GM18517 (cell line): ENCODE data around the gene TSPAN12.
"Not testable (repeated sequence)": the region's sequence is repeated elsewhere in the genome, so short reads cannot be mapped to it uniquely, and the experiment has no call there.

Source experiments
- ATAC-seq: cut with Tn5 transposase; IDR thresholded peaks from one replicate; pipeline ENCODE4 v1.9.1; 2021; ENCODE audit warnings: mild to moderate bottlenecking, moderate library complexity; ENCODE audit not compliant: unreplicated experiment

TSPAN12 gene

DNA sequence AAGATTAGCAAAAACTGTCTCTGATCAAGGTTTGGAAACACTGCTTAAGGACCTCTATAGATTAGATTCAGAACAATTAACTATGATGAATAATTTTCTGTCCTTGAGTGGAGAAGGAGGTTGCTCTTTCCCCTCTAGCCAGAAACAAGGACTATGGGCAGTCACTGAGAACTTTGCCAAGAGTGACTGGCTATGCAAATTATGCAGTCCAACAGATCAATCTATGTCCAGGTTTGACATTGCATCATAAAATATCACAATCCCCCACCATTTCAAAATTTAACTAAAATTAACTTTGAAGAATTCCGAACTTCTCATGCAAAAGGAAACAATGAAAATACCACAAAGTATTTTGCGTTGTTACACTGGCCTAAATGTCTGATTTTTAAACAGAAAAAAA lies 50.6 kb downstream of the TSPAN12 start:
- ATAC-seq = no peak

DNA sequence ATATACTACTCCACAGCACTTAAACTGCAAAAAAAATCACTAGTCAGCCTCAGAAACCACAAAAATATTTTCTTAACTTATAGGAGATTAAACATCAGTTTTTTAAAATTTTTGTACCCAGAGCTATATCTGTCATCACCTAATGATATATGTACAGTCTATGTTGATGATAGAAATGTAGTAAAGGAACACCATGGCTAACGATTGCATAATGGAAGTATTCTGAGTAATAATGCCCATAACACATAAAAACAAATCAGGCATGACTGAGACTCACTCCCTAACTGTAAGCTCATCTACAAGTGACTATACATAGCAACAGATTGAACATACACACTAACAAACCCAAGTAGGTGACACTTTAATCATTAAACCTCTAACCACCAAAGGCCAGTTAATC lies 51.3 kb downstream of the TSPAN12 start:
- peak; percentile 72 for ATAC-seq

DNA sequence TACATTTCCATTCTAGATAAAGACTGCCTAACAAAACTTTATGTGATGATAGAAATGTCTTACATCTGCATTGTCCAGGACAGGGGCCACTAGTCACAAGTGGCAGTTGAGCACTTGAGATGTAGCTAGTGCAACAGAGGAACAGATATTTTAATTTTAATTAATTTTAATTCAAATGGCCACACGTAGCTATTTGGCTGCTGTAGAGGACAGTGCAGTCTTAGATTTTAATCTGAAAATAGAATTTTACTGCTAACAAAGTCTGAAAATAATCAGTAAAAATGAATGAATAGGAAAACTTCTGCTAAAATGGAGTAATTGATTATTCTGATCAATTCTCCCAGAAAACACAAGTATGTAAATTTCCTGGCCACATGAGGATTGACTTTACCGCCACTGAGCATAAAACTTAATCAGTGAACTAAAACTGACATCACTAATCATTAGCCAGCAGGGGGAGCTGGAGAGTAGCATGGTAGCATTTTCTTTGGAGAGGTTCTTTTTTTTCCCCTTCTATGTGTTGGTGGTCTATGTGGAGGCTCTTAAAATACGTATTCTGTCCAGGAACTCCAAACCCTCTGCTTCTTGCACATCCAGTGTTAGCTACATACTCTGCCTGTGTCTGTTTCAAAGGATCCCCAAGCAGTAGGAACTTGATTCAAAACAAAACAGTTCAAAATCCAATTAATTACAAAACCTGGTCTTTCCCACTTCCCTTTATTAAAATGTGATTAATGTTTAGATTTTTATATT lies 52.1 kb downstream of the TSPAN12 start:
- ATAC-seq = no peak

DNA sequence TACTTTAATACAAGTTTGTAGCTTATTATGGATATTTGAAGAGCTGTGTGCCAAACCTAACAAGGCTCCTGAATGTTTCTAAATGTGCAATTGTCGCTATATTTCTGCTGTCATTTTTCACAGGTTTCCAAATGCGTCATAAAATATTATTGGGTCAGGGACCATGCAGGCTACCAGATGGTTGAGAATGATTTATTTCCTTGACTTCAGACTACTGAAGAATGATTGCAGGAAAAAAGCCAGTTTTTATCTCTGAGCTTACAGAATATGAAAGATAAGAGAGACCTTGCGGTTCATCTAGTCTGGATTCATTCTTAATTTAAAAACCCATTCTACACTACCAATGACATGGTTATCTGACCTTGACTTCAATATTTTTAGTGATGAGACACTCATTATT lies 55.2 kb downstream of the TSPAN12 start:
- no peak for ATAC-seq

DNA sequence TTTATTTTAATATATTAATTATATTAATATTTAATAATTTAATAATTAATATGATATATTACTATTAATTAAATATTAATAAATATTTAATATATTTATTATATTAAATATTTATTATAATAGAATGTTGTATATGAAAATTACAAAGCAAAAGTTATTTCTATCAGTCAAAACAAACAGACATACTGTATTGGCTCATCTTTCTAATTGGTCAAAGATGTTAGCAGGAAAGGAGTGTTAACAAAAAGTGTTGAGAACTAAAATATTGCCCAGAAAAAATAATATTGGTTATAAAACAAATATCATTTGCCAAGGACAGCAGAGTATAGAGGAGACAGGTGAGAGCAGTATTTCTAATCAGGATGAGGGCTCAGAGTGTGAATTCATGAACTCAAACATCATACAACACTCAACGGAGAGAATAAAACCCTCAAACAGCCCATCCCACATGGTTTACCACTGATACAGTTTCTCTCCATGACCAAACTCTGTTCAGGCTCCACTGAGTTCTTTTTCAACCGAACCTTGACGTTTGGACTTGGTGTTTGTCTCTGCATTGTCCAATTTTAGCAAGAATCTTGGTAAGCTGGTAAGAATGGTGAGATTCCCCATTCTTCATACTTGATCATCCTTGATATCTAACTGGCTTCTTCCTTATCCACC lies 58.0 kb downstream of the TSPAN12 start:
- ATAC-seq = no peak

DNA sequence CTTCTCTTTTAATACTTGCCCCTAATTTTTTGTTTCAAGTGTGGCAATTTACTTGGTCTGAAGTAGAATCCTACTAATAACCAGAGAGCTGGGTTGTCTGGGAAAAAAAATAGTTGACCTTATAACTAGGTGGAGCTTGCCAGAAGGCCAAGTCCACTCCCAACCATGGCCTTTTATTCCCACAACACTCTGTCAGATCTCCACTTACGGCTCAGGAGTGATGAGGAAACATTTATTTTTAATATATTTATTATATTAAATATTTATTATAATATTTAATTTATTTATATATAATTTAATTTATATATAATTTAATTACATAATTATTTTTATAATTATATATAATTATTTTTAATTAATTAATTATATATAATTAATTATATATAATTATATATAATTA lies 58.8 kb downstream of the TSPAN12 start:
- ATAC-seq = no peak

DNA sequence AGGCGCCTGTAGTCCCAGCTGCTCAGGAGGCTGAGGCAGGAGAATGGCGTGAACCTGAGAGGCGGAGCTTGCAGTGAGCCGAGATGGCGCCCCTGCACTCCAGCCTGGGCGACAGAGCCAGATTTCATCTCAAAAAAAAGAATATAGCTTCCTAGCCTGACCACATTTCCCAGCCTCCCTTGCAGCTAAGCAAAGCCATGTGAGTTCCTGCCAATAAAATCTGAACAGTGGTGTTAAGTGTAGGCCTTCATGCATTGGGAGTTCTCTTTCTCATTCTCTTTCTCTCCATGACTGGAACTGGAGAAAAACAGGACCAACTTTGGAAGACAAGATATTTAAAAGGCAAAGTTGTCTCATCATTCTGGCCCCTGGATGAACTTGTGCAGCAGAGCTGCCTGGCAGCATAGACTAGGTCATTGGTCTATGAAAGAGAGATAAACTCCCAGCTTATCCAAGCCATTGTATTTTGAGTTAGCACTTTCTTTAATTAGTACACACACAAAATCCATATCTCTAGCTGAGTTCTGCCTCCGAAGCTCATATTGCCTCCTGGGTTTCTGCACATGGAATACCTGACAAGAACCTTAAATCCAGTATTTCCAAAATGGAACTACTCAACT lies 60.8 kb downstream of the TSPAN12 start:
- ATAC-seq = no peak

DNA sequence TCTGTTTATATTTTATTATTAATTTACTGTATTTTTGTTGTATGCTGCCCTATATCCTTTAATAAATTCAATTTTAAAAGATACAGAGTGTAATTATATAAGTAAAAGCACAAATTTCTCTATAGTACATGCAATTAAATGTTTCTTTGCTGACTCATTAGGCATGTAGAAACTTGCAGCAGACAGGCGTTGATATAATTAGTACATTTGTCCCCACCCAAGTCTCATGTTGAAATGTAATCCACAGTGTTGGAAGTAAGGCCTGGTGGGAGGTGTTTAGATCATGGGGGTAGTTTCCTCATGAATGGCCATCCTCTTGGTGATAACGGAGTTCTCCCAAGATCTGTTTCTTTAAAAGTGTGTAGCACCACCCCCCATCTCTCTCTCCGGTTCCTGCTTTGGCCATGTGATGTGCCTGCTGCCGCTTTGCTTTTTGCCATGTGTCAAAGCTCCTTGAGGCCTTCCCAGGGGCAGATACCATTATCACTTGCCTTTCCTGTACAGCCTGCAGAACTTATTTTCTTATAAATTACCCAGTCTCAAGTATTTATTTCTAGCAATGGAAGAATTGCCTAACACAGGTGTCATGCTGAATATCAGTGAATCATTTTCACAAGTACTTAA lies 63.7 kb downstream of the TSPAN12 start:
- ATAC-seq = no peak

DNA sequence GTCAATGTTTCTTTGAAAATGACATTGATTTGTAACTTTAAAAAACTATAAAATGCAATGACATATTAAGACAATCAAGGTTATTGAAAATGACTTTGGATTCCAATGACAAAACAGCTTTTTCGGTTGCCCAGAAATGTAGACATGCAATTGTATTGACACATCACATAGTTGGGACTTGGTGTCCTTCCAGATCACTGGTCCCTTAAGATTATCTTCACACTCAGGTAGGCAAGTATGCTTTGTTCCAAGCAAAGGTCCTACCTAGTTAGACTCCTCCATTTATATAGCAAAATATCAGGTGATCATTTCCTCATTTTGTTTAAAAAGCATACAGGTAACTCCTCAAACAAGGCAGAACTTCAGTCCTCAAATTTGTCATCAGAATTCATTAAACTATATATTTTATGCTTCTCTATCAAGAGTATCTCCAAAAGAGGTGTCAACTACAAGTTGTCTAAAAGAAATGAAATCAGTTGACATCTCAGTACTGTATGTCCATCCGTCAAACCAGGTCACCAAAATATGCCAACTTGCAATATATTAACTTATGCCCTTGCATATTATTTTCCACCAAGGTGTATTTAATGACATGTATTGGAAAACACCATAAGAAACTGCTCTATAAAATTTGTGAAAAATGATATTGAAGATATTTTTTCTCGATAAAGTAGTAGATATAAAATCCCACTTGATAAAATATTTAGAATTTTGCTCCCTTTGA lies 64.6 kb downstream of the TSPAN12 start:
- no peak for ATAC-seq

DNA sequence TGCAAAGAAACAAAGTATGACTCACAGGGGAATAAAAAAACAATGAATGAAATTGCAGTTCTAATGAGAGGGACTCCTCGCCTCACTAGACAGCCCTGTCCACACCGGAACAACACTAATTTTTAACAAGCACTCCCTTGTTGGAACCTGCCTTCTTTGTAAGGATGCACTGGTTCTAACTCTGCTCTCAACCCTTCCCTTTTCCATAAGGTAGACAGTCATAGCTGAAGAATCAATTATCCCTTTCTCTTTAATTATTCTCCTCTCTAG lies 65.1 kb downstream of the TSPAN12 start:
- no peak for ATAC-seq

DNA sequence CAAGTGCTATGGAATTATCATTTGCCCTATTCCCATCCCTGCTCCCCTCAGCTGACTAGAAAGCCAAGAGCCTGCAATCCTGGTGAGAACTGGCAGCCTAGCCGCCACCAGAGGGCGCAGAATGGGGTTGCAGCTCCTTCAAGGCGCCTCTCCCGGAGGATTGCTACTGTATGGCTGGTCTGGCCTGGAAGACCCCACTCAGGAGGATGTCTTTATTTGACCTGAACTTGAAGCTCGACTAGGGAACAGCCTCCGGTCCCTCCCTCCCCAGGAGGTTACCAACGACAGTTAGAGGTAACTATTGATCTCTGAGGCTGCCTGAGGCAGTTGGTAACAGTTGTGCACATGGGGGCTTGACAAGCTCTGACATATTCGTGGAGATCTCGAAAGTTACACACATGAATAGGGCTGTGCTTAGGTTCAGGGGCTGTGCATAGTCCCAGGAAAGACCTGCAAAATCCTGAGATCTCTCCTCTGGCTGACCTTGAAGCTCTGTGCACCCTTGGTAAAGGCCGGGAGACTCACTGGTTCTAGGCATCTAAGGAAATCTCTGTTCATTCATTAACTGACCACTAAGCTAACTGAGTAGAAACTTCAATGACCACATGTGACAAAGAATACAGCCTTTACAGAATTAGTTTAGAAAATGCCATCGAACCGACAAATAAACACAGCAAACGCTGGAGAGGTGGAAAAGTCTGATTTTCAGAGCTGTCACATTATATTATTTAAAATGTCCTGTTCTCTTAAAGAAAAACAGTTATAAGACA lies 65.7 kb downstream of the TSPAN12 start:
- peak; percentile 85 for ATAC-seq

DNA sequence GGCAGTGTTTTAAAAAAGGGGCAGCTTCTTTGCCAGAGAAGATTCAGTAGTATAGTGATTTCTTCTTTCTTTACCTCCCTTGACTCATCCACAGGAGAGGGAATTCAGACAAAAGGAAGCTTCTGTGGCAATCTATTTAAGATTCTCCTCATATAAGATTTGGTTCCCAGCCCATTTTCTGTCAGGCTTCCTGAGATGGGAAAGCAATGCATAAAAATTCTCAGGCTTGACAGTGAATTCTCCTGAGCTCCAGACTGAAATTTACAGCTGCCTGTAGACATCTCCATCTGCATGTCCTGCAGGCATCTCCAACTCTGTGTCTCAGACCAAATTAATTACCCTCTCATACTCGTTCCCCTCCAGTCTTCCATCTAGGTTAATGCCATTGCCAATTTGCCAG lies 72.8 kb downstream of the TSPAN12 start:
- ATAC-seq = no peak

DNA sequence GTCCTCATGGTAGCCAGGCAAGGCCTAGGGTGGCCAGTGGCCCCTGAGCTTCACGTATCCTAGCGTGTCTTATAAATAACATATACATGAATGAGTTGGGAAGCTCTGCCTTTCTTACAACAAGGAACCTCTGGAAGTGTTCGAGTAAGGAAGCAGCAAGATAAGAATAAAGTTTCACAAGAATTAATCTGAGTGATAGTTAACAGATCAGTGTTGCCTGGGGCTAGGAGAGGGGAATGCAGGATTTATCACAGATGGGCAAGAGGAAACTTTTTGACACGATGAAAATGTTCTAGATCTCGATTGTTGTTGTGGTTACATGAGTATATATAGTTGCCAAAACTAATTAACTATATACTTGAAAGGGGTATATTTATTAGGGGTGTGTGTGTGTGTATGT lies 74.2 kb downstream of the TSPAN12 start:
- no peak for ATAC-seq

DNA sequence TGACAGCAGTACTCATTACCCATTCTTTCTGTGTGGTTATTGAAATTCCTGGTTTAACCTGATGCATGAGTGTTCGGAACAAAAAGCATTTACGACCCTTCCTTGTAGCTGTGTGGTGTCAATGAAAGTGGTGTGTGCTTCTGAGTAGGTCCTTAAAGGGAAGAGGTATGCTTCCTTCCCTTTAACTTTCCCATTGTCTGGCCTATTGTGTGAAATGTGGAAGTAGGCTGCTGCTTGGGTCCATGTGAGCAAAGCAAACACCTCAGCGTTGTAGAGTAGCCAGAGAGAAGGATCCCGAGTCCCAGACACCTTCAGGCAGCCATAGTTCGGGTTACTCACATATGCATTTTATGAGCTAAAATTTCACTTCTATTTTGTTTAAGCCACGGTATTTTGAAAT lies 74.7 kb downstream of the TSPAN12 start:
- ATAC-seq = no peak

DNA sequence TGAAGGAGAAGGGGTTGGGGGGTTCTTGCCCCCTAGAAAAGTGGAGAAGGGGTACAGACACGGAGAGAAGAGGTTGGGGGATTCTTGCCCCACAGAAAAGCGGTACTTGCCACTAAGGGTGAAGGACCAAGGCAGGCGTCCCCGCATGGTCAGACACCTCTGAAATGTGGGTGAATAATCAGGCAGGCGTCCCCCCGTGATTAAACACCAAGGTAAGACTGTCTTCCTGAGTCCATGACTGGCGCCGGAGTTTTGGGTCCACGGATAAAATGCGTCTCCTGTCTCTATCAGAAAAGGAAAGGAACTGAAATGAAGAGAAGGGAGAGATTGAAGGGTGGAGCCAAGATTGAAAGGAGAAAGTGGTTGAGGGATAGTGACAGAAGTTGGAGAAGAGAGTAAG lies 76.0 kb downstream of the TSPAN12 start:
- not testable (repeated sequence) for ATAC-seq

DNA sequence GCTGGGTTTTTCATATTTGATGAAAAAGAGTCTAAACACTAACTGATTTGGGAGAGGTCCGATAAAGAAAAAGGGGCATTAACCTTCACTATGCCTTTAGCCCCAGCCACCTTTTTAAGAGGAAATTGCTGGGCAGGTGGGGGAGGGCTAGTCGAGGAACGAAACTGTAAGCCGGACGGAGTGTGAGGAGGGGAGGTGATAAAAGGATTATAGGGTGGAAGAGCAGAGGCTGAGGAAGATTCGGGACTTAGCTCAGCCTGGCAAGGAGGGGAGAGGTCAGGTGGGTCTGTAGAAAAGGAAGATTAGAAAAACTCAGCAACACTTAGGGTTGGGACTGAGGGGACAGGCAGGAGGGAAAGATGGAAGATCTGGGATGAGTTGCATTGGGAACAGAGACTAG lies 77.0 kb downstream of the TSPAN12 start:
- no peak for ATAC-seq

DNA sequence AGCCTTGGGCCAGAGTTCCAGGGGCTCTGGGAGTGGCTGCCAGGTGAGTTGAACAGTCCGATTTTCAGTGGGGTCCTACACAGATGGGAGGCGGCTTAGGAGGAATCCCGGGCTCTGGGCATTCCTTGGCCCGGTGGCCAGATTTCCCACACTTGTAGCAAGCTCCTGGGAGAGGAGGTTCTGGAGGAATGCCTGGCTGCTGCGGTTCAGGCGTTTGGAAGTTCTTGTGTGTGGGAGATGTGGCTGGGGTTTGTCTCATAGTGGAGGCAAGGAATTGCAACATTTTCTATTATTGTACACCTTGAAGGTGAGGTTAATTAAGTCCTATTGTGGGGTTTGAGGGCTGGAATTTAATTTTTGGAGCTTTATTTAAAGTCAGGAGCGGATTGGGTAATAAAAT lies 77.5 kb downstream of the TSPAN12 start:
- not testable (repeated sequence) for ATAC-seq

DNA sequence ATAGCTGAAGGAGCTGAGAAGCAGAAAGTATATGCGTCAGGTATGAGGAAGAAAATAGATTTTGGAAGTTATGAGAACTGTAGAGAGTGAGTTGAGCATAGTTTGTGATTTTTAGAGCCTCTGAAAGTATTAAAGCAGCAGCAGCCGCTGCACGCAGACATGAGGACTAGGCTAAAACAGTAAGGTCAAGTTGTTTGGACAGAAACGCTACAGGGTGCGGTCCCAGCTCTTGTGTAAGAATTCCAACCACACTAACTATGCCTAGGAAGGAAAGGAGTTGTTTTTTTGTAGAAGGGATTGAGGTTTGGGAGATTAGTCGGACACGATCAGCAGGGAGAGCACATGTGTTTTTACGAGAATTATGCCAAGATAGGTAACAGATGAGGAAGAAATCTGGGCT lies 78.9 kb downstream of the TSPAN12 start:
- not testable (repeated sequence) for ATAC-seq

DNA sequence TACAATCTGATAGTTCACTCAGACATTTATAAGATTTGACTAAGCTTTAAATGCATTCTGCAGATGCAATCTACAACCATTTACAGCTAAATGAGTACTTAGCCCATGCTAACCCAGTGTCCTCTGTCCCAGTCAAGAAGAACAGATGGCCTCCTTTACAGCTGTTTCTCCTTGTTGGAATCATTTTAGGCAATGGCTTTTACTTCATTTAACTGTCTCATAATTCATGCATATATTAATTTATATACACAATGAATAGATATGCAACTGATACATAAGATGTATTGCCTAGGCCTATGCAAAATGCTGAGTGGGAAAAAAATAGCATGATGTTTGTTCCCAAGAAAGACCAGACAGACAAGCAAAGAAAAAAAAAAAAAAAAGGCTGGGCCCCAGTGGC lies 82.2 kb downstream of the TSPAN12 start:
- ATAC-seq = no peak

DNA sequence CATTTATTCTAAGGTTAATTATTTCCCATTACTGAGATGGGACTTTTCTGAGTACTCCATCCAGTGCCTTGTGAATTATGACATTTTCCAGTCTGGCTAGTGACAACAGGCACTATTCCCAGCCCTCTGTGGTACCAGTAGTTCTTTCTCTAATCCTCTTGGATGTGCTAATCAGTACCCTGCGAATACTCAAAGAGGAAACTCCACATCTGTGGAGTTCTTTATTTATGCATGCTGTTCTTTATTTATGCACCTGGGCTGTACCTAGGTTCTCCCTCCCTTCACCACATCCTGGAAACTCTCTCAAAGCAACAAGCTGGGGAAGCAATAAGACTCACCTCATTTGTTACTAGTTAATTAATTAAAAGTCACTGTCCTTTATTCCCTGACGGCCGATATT lies 83.5 kb downstream of the TSPAN12 start:
- ATAC-seq = no peak

DNA sequence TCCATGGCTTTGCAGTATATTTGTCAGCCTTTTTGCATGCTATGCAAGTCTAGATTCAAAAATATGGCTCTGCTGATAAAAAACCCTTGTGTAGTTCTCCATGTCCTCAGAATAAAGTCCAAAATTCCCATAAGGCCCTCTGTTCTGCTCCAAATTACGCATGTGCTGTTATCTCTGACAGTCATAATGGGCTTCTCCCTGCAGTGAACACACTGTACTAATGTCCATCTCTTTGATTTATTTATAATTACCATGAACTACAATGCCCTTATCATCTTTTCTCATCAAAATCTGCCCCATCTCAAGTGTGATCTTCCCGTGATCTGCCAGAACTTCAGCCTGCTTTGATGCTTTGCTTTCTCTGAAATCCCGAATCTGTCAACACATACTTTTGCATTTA lies 87.7 kb downstream of the TSPAN12 start:
- ATAC-seq = no peak
